Adrenal gland (tissue), 5 donors: Measurements from ENCODE around the gene GLCE.

Experiments
- CTCF ChIP-seq, 6 experiments: fragments of 450-650 bp in 4 of 6; fragments of 200-600 bp in 2 of 6; sonication (generic) in 1 of 6; IDR thresholded peaks; 1 replicate in 5 of 6; 2 replicates in 1 of 6; pipeline versions ENCODE4 v1.5.1 to v1.8.0; 2016 to 2021; ENCODE audit warnings: antibody characterized with exemption in 6 of 6, mild to moderate bottlenecking in 2 of 6, moderate library complexity in 1 of 6
- POLR2A ChIP-seq, 2 donors: fragments of 450-650 bp; IDR thresholded peaks; one replicate each; pipeline ENCODE4 v1.6.1; 2017; ENCODE audit warnings: antibody characterized with exemption in 2 of 2, mild to moderate bottlenecking in 2 of 2, moderate library complexity in 1 of 2
- donor health status: DM: no; HTN: no; CAD: no.

GRCh38 chr15:69116391-69116790 lies 44.0 kb upstream of the GLCE start:
- no peak for TF ChIP-seq CTCF (IDR thresholded peaks at IDR 0.05)
- TF ChIP-seq POLR2A (IDR thresholded peaks at IDR 0.05), result no peak
